HG03039 (cell line): Measurements from ENCODE around the gene PSMB7.

Experiments
- ATAC-seq: cut with Tn5 transposase; IDR thresholded peaks from one replicate; pipeline ENCODE4 v1.9.1; 2021; ENCODE audit warnings: mild to moderate bottlenecking, moderate library complexity; ENCODE audit not compliant: unreplicated experiment

The PSMB7 gene

DNA sequence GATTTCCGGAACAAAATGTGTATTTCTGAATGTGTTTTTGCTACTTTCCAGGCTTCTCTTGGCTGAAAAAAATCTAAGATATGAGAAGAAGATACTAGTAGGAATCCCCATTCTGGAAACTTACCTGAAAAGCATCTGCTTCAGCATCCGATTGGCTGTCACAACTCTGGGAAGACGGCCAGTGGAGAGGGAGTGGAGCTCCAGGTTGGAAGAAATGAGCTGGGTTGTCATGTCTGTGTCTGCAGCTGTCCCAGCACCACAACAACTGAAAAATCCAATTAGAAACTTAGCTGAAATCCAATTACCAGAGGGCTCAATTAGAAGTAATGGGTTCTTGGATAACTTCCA lies 3.0 kb downstream of the PSMB7 start:
- ATAC-seq = no peak

DNA sequence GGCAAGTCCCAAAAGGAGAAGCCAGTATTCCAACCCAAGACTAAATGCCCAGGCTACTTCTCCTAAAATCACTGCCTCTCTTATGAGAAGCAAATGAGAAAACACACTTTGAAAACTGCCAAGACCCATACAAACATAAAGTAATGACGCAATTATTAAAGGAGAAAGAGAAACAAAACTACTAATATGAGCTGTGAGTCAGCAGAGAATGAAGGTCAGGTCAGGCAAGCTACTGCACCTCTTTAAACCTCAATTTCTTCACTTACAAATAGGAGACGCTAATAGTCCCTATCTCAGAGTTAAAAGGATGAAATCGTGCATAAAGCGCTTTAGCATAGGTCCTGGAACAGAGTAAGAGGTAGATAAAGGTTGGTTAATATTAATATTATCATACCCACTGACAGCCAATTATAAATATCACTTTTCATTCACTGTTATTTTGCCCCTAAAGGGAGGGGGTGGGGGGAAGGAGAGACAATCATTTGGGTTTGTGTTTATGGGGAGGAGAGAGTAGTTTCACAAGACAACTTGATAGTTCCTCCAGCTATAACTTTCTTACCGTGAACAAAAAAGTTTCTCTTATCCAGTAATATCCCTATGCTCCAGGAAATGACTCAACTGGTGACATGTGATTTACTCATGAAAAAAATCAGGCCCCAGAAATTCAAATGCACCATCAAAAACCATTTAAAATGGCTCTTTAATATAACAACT lies 3.6 kb downstream of the PSMB7 start:
- no peak for ATAC-seq

GRCh38 chr9:124410321-124410913 lies 4.8 kb downstream of the PSMB7 start:
- ATAC-seq = no peak

DNA sequence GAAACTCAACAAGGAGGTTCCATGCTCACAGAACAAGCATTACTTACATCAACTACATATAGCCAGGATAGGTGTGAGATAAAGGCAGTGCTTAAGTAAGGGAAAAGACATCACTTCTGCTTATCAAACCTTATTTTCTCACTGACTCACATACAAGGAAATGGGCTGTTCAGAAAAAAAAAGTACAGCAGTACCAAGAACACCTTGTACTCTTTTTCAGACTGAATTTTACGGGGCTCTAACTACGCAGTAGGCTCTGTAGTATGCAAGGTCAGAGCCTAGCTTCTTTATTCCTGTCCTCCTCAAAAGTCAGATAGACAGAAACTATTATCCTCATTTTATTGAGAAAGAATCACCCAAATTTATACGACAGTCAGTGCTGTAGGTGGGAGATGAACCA lies 5.8 kb downstream of the PSMB7 start:
- ATAC-seq = no peak

- no peak for ATAC-seq
These were observed 12.0 kb downstream of the PSMB7 start for GRCh38 chr9:124403246-124403645.

- ATAC-seq = no peak
These were observed 15.0 kb downstream of the PSMB7 start for GRCh38 chr9:124399968-124400940.

DNA sequence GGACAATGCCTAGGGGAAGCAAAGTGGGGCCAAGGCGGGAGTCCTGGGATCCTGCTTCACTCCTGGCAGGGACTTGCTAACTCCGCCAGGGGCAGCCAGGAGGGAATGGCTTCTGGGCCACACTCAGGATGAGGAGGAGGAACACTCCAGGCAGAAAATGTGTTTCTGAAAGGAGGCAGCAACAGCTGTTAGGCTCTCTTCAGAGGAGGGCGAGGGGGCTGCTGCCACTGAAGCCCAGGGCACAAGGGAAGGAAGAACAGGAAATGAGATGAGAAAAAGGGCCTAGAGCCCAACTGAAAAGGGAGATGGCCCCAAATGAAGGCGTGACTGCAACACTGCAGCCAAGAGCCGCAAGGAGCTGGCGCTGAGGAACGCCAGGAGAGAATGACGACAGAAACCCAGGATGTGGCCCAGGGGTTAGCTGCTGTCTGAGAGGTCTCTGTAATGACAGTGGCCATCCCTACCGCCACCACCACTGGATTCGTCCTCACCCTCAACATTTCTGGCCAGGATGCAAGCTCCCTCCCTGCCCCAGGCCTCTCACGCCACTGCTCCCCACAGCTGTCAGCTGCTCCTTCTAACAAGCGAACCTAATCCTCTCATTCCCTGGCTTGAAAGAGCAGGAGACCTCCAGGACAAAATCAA lies 15.8 kb downstream of the PSMB7 start:
- ATAC-seq = no peak

DNA sequence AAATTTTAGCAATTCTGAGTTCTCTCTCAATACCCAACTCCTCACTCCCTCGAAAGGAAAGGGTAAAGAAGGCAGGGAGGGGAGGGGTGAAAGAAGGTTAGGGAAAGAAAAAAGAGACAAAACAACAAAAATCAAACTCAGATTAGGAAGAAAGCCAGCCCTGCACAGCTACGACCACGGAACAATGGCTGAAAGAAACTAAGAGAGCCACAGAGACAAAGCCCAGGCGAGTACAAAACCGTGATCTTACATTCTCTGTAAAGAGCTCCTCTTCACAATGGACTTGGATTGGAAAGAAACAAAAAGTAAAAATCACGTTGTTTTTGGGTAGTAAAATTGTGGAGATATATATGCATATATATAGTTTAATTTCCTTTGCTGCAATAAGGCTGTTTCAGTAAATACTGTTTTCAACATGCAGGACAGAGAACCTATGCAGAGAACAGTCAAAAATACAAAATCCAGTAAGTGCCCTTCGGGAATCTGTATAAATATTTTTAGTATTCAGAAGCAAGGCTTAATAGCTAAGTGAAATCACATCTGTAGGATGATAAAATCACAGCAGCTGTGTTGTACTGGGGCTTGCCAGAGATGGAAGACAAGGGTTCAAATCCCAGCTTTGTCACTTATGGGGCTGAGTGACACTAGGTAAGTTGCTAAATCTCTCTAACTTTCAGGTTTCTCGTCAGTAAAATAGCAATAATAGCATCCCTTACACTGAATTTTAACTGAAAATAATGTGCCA lies 16.9 kb downstream of the PSMB7 start:
- no peak for ATAC-seq

DNA sequence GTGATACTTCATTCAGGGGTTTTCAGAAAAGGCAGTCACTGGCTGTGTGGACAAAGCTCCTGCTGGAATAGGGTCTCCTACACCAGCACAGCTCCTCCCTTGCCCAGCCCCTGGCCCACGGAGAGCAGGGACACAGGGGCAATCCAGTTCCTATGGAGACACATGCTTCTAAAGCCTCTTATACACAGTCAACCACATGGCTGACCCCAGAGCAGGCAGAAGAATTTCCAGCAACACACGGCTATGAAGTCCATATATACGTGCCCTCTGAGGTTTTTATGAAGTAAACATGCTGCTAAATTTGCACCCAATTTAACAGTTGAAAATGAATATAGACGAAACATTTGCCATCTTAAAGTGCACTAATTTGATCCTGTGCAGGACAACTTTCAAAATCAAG lies 19.4 kb downstream of the PSMB7 start:
- no peak for ATAC-seq

DNA sequence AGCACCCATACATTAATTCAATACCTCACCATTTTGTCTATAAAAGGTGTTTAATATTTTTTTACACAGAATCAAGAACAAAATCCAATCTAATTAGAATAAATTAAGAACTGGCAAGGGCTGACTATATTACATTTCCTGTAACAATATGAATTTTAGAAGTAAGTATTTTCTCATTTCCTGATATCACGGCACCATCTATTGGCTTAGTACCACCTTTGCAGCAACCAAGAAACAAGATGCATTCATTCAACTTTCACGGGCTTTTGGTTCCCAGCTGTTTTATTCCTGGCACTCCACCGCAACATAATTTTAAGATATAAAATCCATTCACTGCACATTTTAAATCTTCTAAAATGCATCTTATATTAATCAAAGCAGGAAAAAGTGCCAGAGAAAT lies 20.6 kb downstream of the PSMB7 start:
- ATAC-seq = no peak

DNA sequence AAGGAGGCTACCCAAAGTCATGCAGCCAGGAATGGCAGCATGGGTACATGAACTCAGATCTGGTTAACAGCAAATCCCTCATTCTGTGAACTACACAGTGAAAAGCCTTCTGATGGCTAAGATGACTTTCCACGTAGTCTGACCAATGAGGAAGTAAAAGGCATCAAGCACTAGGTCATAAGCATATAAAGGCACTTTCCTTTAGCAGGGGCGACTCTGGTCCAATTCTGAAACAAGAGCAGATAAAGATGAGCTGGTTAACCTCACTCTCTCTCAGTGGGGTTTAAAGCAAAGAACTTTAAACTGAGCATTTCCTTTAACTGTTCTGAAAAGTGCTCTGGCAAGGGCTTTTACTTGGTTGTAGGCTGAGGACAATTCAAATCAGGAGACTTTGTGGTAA lies 21.1 kb downstream of the PSMB7 start:
- no peak for ATAC-seq

GRCh38 chr9:124392871-124393460 lies 22.3 kb downstream of the PSMB7 start:
- no peak for ATAC-seq

DNA sequence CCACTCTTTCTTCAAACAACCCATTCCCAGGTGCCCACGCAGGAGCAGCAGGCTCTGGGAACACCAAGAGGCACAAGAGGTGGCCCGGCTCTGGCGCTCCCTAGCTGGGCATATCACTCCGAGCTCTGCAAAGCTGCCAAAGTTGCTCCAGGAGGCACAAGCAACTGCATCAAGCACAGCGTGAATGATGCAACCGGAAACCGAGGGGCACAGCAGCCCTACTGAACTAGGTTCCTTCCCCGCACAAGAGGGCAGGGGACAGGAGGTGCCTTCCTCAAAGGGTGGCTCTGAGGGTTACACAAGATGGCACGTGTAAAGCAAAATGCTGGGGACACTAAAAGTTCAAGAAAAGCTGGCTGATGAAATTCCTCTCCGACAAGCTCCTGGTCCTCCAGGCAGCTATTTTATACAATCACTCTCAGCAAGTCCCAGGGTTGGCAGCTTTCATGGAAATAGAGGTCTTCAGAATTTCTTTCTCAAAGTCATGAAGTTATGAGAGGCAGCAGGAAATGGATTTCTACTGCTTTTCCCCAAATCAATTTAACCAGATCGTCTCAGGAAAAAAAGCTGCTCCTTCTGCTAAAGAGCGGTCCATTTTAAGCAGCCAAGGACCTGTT lies 22.9 kb downstream of the PSMB7 start:
- no peak for ATAC-seq

DNA sequence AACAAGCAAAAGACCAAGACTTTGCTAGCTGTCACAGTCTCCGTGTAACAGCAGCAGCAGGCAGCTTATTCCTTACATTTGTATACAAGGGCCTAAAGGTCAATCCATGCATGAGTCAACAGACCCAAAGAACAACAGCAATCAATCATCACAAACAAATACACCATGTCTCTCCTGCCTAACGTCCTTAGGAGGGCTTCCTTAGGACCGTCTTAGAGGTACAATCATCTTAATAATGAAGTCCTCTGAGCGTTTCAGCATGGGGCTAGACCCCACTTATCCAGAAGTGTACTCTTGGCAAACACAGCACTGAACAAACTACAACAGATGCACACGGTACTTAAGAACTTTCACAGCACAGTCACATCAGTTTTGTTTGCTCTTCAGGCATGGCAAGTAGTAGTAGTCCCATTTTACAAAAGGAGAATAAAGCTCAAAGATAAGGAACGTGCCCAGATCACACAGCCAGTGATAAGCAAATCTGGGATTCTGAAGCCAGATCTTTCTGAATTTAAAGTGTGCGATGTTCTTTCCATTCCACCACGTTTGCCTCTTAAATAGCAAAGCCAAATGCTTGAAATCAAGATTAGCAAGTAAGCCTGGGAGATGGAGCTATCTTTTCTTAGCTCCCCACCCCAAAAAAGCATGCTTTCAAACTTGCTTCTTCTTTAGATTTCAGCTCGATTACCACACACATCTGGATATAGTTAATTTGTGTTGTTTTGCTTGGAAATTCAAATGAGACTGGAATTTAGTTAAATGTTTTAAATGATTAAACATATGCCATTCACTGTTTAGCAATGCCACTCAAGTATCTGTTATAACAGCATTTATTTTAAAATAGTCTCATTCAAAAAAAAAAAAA lies 24.2 kb downstream of the PSMB7 start:
- no peak for ATAC-seq

- ATAC-seq = no peak
These were observed 25.9 kb downstream of the PSMB7 start for GRCh38 chr9:124389146-124389939.

GRCh38 chr9:124388275-124389048 lies 26.8 kb downstream of the PSMB7 start:
- no peak for ATAC-seq

DNA sequence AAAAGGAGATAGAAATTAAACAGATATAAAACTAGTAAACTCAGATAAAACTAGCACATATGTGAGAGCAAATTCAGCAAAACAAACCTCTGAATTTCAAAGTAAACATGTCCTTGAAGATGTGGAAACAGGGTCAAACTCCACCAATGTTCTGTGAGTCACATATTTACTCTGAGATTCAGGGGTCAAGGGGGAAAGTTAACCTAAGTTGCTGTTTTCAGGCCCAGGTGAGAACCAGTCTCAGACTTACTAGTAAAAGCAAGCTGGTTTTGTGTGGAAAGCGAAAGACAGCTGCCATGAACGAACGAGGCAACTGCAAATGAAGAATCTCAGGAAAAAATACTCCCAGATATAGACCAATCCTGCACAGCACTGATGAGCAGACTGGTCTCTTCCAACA lies 29.0 kb downstream of the PSMB7 start:
- no peak for ATAC-seq
